Glutamatergic neuron (in vitro differentiated cells): ENCODE measurements around the gene CYP20A1. TPM values are rescaled to one million over a fixed set of nuclear protein-coding genes. Genes with fewer than 3 reads are reported as not detected.

Experiments
- DNase-seq: peaks from one replicate; pipeline ENCODE4 v3.0.0; 2022
- H3K27ac Mint-ChIP-seq: one replicate; pipeline ENCODE4 v1.8.0; 2020; ENCODE audit warnings: mild to moderate bottlenecking, mixed read lengths, inconsistent platforms; ENCODE audit not compliant: unreplicated experiment
- H3K27me3 Mint-ChIP-seq: one replicate; pipeline ENCODE4 v1.8.0; 2020; ENCODE audit warnings: mild to moderate bottlenecking, moderate library complexity, mixed read lengths, inconsistent platforms; ENCODE audit not compliant: unreplicated experiment
- H3K36me3 Mint-ChIP-seq: one replicate; pipeline ENCODE4 v1.8.0; 2020; ENCODE audit warnings: mild to moderate bottlenecking, mixed read lengths, inconsistent platforms; ENCODE audit not compliant: unreplicated experiment
- H3K4me1 Mint-ChIP-seq: one replicate; pipeline ENCODE4 v1.8.0; 2020; ENCODE audit warnings: mild to moderate bottlenecking, low read depth, mixed read lengths, inconsistent platforms; ENCODE audit not compliant: unreplicated experiment
- H3K4me3 Mint-ChIP-seq: one replicate; pipeline ENCODE4 v1.8.0; 2020; ENCODE audit warnings: mild to moderate bottlenecking, mixed read lengths, inconsistent platforms; ENCODE audit not compliant: unreplicated experiment
- H3K9me3 Mint-ChIP-seq: one replicate; pipeline ENCODE4 v1.8.0; 2020; ENCODE audit warnings: mild to moderate bottlenecking, moderate library complexity, mixed read lengths, inconsistent platforms; ENCODE audit not compliant: unreplicated experiment
- total RNA-seq: library from RNA; stranded (reverse); fragmentation: NEBNext Ultra II Directional; extraction: Animal tissue kit (Norgen Biotek cat#: 25700); gene quantifications from one replicate; pipeline ENCODE4 v1.2.1, GENCODE V29; 2021; ENCODE audit not compliant: unreplicated experiment
- TF ChIP-seq, protein P1 (sequence below): fragments of 200-600 bp; sonication (generic); IDR thresholded peaks from one replicate; pipeline ENCODE4 v1.5.0; 2021; ENCODE audit not compliant: partially characterized antibody, unreplicated experiment

The CYP20A1 gene
- total RNA-seq, 1 donor from 2014 or later: 12.6 TPM

DNA sequence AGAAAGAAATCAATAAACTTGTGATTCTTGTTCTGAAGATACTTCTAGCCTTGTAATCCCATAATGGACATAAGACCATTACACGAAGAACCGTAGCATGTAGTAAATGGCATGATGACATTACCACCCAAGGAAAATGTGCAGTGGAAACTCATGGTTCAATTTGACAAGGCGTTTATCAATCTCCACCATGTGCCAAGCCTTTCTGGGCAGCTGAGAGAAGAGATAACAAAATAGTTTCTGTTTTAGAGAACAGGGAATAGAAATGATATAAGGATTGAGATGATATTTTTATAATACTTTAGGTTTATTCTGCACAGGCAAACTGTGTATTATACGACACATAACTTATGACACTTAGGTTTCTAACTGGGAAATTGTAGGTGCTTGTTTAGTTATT lies 108.6 kb downstream of the CYP20A1 start:
- H3K4me1 Mint-ChIP-seq: no peaks in the 10 kb centered on the region
- DNase-seq: no peak
- TF ChIP-seq, protein P1, sequence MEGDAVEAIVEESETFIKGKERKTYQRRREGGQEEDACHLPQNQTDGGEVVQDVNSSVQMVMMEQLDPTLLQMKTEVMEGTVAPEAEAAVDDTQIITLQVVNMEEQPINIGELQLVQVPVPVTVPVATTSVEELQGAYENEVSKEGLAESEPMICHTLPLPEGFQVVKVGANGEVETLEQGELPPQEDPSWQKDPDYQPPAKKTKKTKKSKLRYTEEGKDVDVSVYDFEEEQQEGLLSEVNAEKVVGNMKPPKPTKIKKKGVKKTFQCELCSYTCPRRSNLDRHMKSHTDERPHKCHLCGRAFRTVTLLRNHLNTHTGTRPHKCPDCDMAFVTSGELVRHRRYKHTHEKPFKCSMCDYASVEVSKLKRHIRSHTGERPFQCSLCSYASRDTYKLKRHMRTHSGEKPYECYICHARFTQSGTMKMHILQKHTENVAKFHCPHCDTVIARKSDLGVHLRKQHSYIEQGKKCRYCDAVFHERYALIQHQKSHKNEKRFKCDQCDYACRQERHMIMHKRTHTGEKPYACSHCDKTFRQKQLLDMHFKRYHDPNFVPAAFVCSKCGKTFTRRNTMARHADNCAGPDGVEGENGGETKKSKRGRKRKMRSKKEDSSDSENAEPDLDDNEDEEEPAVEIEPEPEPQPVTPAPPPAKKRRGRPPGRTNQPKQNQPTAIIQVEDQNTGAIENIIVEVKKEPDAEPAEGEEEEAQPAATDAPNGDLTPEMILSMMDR: no peak
- H3K9me3 Mint-ChIP-seq: no peaks in the 10 kb centered on the region
- no peak overlapping the region for H3K4me3 Mint-ChIP-seq
- no peaks in the 10 kb centered on the region for H3K27me3 Mint-ChIP-seq
- H3K27ac Mint-ChIP-seq: no peak overlapping the region
- no peaks in the 10 kb centered on the region for H3K36me3 Mint-ChIP-seq

DNA sequence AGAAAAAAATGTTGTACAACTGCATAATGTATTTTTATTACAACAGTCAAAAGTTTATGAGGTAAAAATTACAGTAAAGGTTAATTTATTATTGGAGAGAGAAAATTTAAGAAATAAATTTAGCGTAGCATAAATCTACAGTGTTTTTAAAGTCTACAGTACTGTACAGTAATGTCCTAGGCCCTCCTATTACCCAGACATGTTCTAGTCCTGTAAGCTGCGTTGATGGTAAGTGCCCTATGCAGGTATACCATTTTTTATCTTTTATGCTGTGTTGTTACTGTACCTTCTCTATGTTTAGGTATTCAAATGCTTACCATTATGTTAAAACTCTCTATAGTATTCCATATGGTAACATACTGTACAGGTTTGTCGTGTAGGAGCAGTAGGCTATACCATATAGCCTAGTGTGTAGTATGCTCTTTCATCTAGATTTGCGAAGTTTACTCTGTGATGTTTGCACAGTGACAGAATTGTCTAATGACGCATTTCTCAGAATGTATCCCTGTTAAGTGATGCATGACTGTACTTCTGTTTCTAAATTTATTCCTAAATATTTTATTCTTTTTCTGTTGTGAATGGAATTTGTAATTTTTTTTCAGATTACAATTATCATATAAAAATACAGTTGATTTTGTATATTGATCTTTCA lies 113.9 kb downstream of the CYP20A1 start:
- Mint-ChIP-seq H3K27me3 (no peaks in the 10 kb centered on the region), H3K36me3 (no peaks in the 10 kb centered on the region), H3K4me3 (no peak overlapping the region), H3K4me1 (no peaks in the 10 kb centered on the region), H3K9me3 (no peaks in the 10 kb centered on the region), H3K27ac (no peak overlapping the region)
- TF ChIP-seq, protein P1: no peak
- DNase-seq: no peak

DNA sequence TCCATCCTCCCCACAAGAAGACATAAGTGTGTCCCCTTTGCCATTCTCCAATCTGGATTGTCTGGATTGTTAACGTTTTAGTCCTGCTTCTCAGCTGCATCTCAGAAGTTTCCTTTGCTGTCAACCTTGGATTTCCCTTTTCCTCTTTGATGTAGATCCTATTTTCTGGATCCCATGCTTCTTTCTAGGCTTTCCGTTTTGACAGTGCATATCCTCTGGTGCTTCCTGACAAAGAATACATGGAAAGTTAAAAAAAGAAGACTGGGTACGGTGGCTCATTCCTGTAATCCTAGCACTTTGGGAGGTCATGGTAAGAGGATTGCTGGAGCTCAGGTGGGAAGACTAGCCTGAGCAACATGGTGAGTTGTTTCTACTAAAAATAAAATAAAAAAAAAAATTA lies 116.1 kb downstream of the CYP20A1 start:
- H3K27ac Mint-ChIP-seq: no peak overlapping the region
- DNase-seq: no peak
- peaks cover 1% of the 10 kb centered on the region for H3K9me3 Mint-ChIP-seq
- H3K27me3 Mint-ChIP-seq: peaks cover 2% of the 10 kb centered on the region
- TF ChIP-seq, protein P1: no peak
- H3K4me1 Mint-ChIP-seq: no peaks in the 10 kb centered on the region
- no peaks in the 10 kb centered on the region for H3K36me3 Mint-ChIP-seq
- no peak overlapping the region for H3K4me3 Mint-ChIP-seq

Other genes with a start within 250 kb of the CYP20A1 start
- gene NBEAL1, start 224.1 kb upstream of the CYP20A1 start, total RNA-seq: 19.0 TPM
- 101 TPM for gene ABI2, start 89.4 kb downstream of the CYP20A1 start, total RNA-seq